GM18868 (cell line): ENCODE data around the gene GATD1.

Source experiments
- ATAC-seq: cut with Tn5 transposase; IDR thresholded peaks from one replicate; pipeline ENCODE4 v1.9.1; 2021; ENCODE audit warnings: mild to moderate bottlenecking, moderate library complexity; ENCODE audit not compliant: unreplicated experiment

The GATD1 gene

DNA sequence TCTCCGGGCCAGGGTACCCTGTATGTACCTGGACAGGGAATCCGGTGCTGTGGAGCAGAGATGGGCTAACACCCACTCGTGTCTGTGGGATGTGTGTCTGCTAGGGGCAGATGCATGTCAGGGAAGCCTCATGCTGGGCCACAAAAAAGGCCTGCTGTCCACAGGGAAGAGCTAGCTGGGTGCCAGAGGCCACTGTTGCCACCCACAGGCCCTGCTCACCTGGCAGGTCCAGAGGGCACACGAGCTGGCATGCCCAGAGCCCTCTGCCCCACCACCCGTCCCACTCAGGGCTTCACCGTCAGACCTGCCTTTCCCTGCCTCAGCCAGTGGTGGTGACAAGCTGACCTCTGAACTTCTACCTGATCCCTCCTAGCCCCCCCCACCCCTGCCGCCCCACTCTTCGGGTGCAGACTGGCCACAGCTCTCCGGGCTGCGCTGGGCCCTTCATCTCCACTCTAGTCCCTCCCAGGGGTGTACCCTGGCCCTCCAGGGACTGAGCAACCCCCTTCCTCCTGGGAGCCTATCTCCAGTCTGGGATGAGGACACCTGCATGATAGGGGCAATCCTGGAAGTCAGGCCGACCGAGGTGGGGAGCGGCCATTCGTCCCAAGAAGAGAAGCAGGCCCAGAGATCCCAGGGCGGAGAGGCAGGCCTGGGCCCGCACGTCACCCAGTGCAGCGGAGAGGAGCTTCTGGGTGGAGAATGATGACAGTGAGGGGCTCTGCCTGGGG, 19.4 kb upstream of the GATD1 start:
- no peak for ATAC-seq

DNA sequence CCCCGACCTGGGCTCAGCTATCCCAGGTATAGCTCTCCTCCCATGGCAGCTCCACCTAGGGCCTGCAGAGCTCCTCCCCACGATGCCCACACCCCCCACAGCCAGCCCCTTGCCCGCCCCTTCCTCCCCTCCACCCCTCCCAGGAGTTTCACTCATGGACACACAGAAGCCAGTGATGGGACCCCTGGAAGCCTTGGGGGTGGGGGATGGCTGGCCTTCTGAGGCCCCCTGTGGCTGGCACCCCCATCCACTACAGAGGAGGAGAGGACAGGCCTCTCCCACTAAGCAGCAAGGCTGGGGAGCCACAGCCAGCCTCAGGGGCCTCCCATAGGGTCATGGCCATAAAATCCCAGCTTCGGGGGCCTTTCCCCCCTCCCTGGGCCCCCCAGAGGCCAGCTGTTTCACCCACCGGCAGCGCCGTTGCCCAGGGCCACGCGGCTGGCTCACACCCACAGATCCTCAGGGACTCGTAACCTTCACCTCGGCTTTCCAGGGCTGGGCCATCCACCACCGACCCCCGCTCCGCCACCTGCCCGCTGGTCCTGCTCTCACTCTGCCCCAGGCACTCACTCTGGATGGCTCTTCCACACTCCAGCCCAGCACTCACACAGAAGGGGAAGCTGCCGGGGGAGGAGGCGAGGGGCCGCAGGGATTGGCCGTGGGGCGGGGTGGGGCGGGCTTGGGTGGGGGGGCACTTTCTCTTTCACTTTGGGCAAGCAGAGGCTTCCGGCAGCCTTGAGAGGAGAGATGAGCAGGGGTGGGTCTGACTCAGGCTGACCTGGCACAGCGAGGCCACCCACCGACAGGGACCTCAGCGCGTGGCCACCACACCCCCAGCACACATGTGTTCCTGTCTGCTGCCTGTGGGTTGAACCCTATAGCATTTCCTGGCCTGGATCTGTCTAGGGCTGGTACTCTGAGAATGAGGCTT, 18.6 kb upstream of the GATD1 start:
- no peak for ATAC-seq

DNA sequence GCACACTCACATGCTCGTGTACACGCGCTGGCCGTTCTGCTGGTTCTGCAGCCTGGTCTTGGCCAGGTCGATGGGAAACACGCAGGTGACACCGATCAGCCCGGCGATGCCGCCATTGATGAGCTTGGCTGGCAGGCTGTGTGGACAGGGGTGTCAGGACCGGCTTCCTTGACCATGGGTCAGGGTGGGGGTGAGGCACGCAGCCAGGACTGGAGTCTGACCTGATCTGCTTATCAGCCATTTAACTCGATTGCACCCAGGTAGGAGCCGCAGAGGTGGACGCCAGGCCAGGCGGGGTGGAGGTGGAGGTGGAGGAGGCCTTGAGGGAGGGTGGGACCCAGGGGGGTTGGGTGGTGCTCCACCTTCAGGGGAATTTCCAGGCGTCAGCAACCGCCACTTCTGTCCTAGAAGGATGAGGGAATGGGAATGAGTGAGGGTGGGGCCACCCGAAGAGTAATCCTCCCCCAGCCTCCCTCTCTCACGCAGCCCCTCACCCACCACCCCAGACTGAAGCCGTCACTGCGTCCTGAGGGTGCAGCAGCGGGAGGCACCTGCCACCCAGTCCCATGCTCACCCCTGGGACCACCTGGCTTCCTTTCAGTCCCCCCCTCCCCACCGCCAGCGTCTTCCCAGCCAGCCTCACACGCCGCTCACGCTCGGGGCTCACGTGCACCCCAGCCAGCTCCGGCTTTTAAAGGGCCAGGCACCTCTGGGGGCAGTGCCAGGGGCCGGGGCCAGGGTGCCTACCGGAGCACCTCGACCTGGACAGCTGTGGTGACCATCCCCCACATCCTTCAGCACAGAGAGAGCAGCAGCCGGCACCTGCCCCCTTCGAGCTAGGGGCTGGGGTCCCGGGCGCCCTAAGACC, 17.7 kb upstream of the GATD1 start:
- no peak for ATAC-seq

- no peak for ATAC-seq
Measured at GRCh38 chr11:794013-794765, 16.9 kb upstream of the GATD1 start.

DNA sequence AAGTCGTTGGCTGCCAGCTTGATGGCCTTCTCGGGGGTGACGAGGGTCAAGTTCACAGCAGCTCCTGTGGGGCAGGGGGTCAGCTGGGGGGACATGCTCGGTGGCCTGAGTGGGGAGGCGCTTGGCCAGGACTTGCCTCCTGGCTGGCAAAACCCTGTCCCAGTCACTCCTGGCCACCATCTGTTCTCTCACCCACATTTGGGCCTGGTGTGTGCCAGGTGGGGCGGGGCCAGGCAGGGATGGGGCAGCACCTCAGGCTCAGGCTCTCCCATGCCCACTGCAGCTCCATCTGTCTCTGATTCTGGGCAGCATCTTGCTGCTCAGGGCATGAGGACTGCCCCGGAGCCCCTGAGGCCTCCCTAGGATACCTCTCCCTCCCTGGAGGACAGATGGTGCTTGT, 16.3 kb upstream of the GATD1 start:
- ATAC-seq: no peak

DNA sequence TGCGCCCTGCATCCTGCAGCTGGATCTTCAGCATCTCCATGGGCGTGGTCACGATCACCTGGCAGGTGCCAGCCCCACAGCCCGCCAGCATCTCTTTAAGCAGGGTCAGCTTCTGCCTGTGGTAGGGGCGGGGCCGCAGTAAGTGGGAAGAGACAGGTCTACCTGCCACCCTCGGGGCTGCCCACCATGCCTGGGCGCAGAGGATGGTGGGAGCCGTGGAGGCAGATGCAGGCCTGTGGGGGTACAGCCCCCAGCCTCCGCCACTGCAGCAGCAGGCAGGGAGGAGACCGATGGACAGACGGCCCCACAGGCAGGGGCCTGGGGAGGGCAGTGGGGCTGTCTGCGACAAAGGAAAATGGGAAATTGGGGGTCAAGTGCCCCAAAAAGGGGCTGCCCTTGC, 15.6 kb upstream of the GATD1 start:
- no peak for ATAC-seq

- no peak for ATAC-seq
Measured at GRCh38 chr11:792535-792821, 15.2 kb upstream of the GATD1 start.

DNA sequence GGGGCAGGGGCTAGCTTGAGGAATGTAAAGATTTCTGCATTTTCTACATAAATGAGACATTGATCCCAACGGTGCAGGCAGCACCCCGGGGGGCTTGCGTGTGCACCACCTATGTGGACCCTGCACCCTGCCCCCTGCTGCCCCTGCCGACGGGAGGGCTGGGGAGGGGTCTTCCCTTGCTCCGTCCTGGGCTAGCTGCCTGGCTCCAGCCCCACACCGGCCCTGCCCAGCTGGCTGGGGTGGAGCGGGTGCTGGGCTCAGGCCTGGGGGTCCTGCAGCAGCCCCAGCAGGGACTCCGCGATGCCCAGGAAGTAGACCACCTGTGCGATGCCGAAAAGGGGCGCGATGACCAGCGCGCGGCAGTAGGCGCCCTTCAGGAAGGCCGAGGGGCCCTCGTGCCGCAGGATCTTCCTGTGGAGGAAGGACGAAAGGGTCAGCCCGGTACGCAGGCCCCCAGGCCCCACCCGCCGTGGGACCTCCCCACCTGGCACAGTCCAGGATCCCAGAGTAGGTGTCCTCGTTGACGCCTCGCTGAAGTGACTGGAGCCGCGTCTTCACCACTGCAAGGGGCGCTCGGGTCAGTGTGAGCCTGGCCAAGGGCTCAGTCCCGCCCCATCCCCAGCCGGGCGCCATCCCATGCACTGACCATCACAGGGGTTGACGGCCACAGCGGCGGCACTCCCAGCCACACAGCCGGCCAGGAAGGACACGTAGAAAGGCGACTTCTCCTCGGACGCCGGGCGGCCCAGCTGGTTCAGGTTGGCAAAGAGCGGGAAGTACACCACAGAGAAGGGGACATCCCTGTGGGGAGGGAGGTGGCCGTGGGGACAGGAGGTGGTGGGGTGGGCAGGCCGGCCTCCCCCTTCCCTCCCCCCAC, 14.6 kb upstream of the GATD1 start:
- no peak for ATAC-seq

DNA sequence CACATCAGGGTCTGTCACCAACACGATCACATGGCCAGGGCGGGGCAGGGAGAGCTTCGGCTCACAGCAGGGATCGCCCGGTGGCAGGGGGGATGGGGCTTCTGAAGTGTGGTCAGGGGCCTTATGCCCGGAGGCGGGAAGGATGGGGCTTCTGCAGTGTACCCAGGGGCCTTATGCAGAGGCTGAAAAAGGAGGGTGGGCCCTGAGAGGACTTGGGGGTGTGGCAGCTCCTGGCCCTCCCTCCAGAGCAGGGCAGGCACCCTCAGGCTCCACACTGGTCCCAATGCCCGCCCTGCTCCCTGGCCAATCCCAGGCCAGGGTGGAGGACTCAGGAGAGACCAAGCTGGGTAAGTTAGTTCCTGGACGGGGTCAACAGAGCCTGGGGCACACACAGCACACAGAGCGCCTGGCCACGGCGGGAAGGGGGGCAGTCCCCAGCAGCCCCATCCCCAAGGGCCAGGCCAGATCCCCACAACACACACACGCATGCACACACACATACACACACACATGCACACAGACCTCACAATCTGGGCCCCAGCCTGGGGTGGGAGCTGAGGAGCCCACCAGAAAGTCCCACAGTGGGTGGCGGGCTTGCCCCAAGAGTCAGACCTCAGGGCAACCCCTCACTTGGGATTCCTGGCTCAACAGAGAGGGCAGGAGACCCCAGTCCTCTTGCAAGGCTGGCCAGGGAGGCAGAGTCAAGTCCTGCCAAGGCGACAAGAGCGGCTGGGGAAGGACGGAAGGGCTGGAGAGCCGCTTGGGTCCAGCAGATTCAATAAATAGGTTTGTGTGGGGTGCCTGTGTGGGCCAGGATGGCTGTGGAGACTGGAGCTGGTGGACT, 13.7 kb upstream of the GATD1 start:
- ATAC-seq: no peak

- no peak for ATAC-seq
Measured at GRCh38 chr11:789943-790342, 12.7 kb upstream of the GATD1 start, which contains the start of gene CEND1. Gene CEND1 (minus strand): TSS chr11:790090. CDS start chr11:788576, 1,514 bp downstream.

DNA sequence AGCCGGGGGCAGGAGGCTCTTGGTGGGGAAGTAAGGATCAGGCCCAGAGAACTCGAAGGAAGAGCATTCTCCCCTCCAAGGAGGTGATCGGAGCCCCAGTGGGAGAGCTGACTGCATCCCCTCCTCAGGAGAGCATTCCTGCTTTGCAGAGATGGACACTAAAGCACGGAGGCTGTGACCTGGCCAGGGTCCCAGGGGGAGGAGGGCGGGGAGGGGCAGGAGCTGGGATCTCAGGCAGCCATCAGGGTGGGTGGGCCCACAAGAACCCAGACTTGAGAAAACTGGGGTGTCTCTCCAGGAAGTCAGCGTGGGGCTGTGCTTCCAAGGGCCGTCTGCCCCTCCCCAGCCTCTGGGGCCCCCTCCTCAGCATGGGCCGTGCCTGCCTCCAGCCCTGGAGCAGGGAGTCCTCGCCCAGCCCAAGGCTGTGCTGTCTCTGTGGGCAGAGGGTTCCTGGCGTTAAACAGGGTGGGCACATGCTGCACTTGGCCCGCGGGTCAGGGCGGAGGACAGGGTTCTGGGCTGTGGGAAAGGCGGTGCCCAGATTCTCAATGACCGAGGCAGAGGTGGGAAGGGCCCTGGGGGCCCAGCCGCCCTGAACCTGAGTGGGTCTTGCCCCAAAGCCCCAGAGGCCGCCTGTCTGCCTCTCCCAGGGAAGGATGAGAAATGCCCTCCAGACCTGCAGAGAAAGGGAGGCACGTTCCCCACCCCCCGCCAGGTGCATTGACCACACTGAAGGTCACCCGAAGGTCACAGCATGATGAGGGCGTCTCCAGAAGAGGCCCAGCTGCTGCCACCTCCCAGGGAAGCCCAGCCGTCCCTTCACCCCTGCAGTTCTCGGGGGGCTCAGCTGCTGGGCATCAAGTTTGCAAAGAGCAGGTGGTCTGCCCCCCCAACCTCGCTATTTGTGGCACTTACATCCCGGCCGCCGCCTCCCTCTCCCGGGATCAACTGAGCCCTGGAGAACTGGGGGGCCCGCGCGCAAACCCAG, 12.0 kb upstream of the GATD1 start:
- no peak for ATAC-seq

DNA sequence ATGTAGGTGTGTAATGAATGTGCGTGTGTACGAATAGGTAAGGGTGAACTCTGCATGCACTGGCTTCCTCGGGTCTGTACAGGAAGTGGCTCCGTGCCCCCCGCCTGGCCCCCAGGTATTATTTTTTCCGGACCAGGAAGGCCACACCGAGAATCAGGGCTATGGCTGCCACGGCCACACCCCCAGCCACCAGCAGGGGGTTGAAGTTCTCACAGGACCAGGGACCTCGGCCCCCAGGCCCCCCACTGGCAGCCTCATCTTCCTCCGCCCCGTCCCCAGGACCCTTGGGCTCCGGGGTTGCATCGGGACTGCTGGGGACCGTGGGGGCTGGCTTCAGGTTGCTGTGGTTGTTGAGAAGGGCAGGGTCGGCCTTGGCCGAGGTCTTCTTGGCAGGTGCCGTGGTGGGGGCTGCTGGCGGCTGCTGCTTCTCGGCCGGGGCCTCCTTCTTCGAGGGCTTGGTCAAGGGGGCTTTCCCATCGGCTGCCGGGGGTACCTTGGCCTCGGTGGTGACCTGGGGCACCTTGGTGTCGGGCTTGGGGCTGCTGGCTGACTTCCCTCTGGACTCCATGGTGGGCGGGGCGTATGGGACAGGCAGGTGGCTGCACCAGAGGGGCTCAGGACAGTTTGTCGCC, 10.8 kb upstream of the GATD1 start:
- ATAC-seq: no peak

GRCh38 chr11:787084-787675, 9.9 kb upstream of the GATD1 start:
- no peak for ATAC-seq

- ATAC-seq: no peak
Measured at GRCh38 chr11:786235-787083, 9.2 kb upstream of the GATD1 start.

- ATAC-seq: no peak
Measured at GRCh38 chr11:783581-784015, 6.3 kb upstream of the GATD1 start.
